ENCODE measurements around the gene SPEN.
"Not testable (repeated sequence)": the region's sequence is repeated elsewhere in the genome, so short reads cannot be mapped to it uniquely, and the experiment has no call there.

The SPEN gene

DNA sequence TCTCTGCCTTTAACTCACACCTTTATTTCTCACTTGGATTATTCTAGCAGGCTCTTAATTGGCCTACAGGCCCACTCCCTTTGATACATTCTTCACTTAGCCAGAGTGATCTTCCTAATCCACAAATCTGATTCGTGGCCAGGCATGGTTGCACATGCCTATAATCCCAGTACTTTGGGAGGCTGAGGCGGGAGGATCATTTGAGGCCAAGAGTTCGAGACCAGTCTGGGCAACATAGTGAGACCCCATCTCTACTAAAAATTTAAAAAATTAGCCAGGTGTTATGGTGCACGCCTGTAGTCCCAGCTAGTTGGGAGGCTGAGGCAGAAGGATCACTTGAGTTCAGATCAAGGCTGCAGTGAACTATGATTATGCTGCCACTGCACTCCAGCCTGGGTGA is 126.3 kb downstream of the SPEN start:
- Histone ChIP-seq H3K4me1 (ENCODE audit: control insufficient read depth, insufficient read depth, low read length) (no peaks in the 10 kb centered on the region), H3K27ac (ENCODE audit: low read length) (no peak overlapping the region), H3K9me3 (ENCODE audit: control insufficient read depth, insufficient read depth, low read length) (peaks cover 1% of the 10 kb centered on the region; the same call in 1 of the 2 replicates), H3K27me3 (ENCODE audit: control insufficient read depth, insufficient read depth, low read length) (no peaks in the 10 kb centered on the region), H3K4me3 (ENCODE audit: low read length) (no peak overlapping the region), H3K36me3 (ENCODE audit: control insufficient read depth, insufficient read depth, low read length) (peaks cover 6% of the 10 kb centered on the region)
- no peak for DNase-seq (ENCODE audit: low read depth, low spot score)
- WGBS (ENCODE audit: insufficient coverage, insufficient read length), result no CpG with 5 or more reads among the region's 4 CpGs

DNA sequence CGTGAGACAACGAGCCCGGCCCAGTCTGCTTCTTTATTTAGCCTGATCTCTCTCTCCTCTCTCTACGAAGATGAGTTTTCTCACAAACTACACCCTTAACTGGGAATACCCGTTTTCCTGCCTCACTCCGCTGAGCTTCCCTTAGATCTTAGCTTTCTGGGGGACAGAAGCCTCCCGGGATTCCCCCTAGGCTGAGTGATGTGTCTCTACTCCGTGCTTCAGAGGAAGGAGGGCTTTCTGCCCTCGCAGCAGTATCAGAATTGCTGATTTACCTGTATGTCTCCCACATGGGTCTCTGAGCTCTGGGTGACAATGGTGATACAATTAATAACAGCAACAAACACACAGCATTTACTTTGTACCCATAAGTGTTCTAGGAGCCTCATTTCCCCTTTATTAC is 127.3 kb downstream of the SPEN start:
- H3K4me3 ChIP-seq (ENCODE audit: low read length), result peak overlapping the region; percentile 87; the same call in 1 of the 2 replicates
- H3K27me3 ChIP-seq (ENCODE audit: control insufficient read depth, insufficient read depth, low read length), result no peaks in the 10 kb centered on the region
- no CpG with 5 or more reads among the region's 9 CpGs for WGBS (ENCODE audit: insufficient coverage, insufficient read length)
- H3K4me1 ChIP-seq (ENCODE audit: control insufficient read depth, insufficient read depth, low read length), result no peaks in the 10 kb centered on the region
- peaks cover 4% of the 10 kb centered on the region; the same call in 1 of the 2 replicates for H3K36me3 ChIP-seq (ENCODE audit: control insufficient read depth, insufficient read depth, low read length)
- no peaks in the 10 kb centered on the region for H3K9me3 ChIP-seq (ENCODE audit: control insufficient read depth, insufficient read depth, low read length)
- no peak overlapping the region for H3K27ac ChIP-seq (ENCODE audit: low read length)
- DNase-seq (ENCODE audit: low read depth, low spot score), result no peak

DNA sequence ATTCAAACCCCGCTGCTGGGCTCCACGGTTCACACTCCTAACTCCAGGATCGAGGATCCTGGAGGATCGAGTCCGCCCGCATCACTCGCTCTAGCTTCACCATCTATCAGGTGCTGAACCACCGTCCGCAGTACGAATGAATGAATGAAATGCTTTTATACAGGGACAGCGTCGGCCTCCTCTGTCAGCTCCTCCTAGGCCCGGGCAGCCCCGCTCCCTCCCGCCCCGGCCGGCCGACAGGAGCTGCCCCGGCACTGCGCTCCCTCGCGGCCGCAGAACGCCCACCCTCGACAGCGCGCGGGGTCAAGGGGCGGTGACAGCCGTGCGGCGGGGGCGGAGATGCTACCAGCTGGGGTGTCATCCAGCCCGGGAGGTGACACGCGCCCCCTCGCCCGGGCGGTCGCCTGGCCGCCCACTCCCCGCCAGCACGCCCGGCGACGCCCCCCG is 127.9 kb downstream of the SPEN start:
- Histone ChIP-seq H3K27me3 (ENCODE audit: control insufficient read depth, insufficient read depth, low read length) (no peaks in the 10 kb centered on the region), H3K27ac (ENCODE audit: low read length) (no peak overlapping the region), H3K36me3 (ENCODE audit: control insufficient read depth, insufficient read depth, low read length) (peaks cover 4% of the 10 kb centered on the region; the same call in 1 of the 2 replicates), H3K4me1 (ENCODE audit: control insufficient read depth, insufficient read depth, low read length) (no peaks in the 10 kb centered on the region), H3K9me3 (ENCODE audit: control insufficient read depth, insufficient read depth, low read length) (no peaks in the 10 kb centered on the region), H3K4me3 (ENCODE audit: low read length) (peak overlapping the region; percentile 87; the same call in 1 of the 2 replicates)
- DNase-seq (ENCODE audit: low read depth, low spot score), result no peak
- no CpG with 5 or more reads among the region's 47 CpGs for WGBS (ENCODE audit: insufficient coverage, insufficient read length)

DNA sequence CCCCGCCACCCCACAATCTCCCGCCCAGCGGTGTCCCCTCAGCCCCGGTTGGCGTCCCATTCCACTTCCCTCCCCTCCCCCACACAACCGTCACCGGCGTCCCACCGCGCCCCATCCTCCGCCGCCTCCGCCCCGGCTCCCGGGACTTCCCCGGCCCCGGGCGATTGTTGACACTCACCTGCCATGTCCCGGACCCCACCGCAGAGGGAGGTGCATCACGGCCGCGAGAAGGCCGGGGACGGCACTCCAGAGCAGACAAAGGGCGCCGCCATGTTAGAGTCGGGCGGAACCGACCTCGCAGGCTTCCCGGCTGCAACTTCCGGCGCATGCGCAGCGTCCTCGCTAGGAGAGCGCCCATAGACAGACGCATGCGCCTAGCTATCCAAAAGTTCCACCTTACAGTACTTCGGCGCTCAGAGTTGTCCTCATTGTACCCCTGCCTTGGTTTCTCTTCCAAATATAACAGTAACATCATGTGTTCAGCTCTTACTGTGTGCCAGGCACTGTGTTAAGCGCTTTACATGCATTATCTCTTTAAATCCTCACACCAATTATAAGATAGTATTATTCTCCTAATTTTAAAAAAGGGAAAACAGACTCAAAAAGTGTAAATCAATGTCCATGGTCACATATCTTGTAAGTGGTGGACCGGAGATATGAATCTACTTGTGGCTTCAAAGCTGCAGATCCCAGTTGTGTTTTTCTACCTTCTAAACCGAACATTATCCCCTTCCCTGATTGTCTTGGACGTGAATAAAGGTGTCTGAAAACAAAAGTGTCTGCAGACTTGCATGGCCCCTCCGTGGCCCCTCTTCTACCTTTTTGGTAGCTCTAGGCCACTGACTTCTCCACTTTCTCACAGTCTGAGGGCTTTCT is 128.5 kb downstream of the SPEN start, which contains the start of gene ZBTB17:
Gene ZBTB17 (minus strand): TSS at position 297 of the 876 bp plus-strand sequence. CDS start 27,606 bp downstream, outside the sequence.
- no peak within 1 kb of the TSS for H3K27ac ChIP-seq (ENCODE audit: low read length)
- H3K9me3 ChIP-seq (ENCODE audit: control insufficient read depth, insufficient read depth, low read length), result no peaks in the 10 kb centered on the region
- peak within 1 kb of the TSS; percentile 87; the same call in 1 of the 2 replicates for H3K4me3 ChIP-seq (ENCODE audit: low read length)
- no peaks in the 10 kb centered on the region for H3K4me1 ChIP-seq (ENCODE audit: control insufficient read depth, insufficient read depth, low read length)
- peaks cover 4% of the 10 kb centered on the region; the same call in 1 of the 2 replicates for H3K36me3 ChIP-seq (ENCODE audit: control insufficient read depth, insufficient read depth, low read length)
- no CpG with 5 or more reads among the region's 47 CpGs for WGBS (ENCODE audit: insufficient coverage, insufficient read length)
- DNase-seq (ENCODE audit: low read depth, low spot score), result peak; percentile 90
- H3K27me3 ChIP-seq (ENCODE audit: control insufficient read depth, insufficient read depth, low read length), result no peaks in the 10 kb centered on the region

DNA sequence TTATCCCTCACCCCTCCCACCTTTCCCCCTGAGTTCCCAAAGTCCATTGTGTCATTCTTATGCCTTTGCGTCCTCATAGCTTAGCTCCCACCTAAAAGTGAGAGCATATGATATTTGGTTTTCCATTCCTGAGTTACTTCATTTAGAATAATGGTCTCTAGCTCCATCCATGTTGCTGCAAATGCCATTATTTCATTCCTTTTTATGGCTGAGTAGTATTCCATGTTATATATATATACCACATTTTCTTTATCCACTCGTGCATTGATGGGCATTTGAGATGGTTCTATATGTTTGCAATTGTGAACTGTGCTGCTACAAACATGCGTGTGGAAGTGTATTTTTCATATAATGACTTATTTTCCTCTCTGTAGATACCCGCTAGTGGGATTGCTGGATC is 130.4 kb downstream of the SPEN start:
- H3K9me3 ChIP-seq (ENCODE audit: control insufficient read depth, insufficient read depth, low read length); DNase-seq (ENCODE audit: low read depth, low spot score); H3K4me1 ChIP-seq (ENCODE audit: control insufficient read depth, insufficient read depth, low read length); H3K4me3 ChIP-seq (ENCODE audit: low read length); H3K27ac ChIP-seq (ENCODE audit: low read length); H3K27me3 ChIP-seq (ENCODE audit: control insufficient read depth, insufficient read depth, low read length); H3K36me3 ChIP-seq (ENCODE audit: control insufficient read depth, insufficient read depth, low read length): not testable (repeated sequence)
- no CpG with 5 or more reads among the region's 4 CpGs for WGBS (ENCODE audit: insufficient coverage, insufficient read length)

DNA sequence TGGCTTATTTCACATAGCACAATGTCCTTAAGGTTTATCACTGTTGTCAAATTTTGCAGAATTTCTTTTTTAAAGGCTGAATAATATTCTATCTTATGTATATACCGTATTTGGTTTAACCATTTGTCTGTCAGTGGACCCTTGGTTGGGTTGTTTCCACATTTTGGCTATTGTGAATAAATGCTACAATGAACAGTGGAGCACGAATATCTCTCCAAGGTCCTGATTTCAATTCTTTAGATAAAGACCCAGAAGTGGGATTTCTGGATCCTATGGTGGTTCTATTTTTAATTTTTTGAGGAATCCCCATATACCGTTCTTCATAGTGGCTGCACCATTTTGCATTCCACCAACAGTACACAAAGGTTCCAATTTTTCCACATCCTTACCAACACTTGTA is 134.2 kb downstream of the SPEN start:
- no peak overlapping the region for H3K4me3 ChIP-seq (ENCODE audit: low read length)
- H3K9me3 ChIP-seq (ENCODE audit: control insufficient read depth, insufficient read depth, low read length), result no peaks in the 10 kb centered on the region
- no peaks in the 10 kb centered on the region for H3K4me1 ChIP-seq (ENCODE audit: control insufficient read depth, insufficient read depth, low read length)
- no peaks in the 10 kb centered on the region for H3K36me3 ChIP-seq (ENCODE audit: control insufficient read depth, insufficient read depth, low read length)
- no peaks in the 10 kb centered on the region for H3K27me3 ChIP-seq (ENCODE audit: control insufficient read depth, insufficient read depth, low read length)
- WGBS (ENCODE audit: insufficient coverage, insufficient read length), result no CpG with 5 or more reads among the region's 3 CpGs
- H3K27ac ChIP-seq (ENCODE audit: low read length), result no peak overlapping the region
- no peak for DNase-seq (ENCODE audit: low read depth, low spot score)

DNA sequence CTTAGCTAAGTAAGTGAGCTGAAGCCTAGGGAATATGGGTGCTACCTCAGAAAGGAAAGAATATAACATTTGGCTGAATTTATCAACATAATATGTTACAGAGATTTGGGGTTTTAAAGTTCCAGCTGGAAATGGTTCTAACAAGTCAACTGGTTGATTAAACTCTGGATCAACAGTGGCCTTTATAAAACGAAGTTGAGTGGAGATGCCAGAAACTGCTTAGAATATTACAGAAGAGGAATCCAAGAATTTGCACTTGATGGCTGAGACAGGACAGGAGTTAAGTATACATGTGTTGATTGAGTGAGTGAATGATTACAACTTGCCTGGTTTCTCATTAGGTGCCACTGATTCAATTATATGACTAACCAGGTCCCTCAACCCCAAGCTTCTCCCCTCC is 135.8 kb downstream of the SPEN start:
- no peak overlapping the region for H3K27ac ChIP-seq (ENCODE audit: low read length)
- H3K4me3 ChIP-seq (ENCODE audit: low read length), result no peak overlapping the region
- no CpG with 5 or more reads among the region's 1 CpG for WGBS (ENCODE audit: insufficient coverage, insufficient read length)
- H3K9me3 ChIP-seq (ENCODE audit: control insufficient read depth, insufficient read depth, low read length), result no peaks in the 10 kb centered on the region
- H3K4me1 ChIP-seq (ENCODE audit: control insufficient read depth, insufficient read depth, low read length), result no peaks in the 10 kb centered on the region
- no peaks in the 10 kb centered on the region for H3K27me3 ChIP-seq (ENCODE audit: control insufficient read depth, insufficient read depth, low read length)
- DNase-seq (ENCODE audit: low read depth, low spot score), result no peak
- no peaks in the 10 kb centered on the region for H3K36me3 ChIP-seq (ENCODE audit: control insufficient read depth, insufficient read depth, low read length)

DNA sequence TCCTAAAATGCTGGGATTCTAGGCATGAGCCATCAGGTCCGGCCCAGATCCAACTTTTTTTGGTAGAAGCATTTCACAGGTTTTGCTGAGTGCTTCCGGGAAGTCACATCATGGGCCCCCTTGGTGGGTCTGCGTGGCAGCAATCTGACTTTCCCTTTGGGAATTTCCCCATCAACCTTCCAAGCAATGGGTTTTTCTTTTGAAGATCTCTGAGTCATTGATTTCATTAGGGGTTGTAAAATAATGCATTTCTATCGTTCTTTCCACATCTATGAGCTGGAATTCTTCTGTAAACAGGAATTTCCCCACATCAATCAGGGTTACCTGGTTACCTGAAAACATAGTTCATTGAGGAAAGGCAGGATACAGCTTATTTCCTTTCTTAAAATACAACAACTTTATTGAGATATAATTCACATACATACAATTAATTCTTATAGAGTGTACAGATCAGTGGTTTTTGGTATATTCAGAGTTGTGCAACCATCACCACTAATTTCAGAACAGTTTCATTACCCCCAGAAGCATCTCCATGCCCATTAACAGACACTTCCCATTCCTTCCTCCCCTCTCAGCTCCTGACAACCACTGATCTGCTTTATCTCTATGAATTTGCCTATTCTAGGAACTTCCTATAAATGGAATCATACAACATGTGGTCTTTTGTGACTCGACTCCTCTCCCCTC is 138.2 kb downstream of the SPEN start:
- Histone ChIP-seq H3K9me3 (ENCODE audit: control insufficient read depth, insufficient read depth, low read length) (no peaks in the 10 kb centered on the region), H3K27ac (ENCODE audit: low read length) (no peak overlapping the region), H3K36me3 (ENCODE audit: control insufficient read depth, insufficient read depth, low read length) (no peaks in the 10 kb centered on the region), H3K4me3 (ENCODE audit: low read length) (no peak overlapping the region), H3K27me3 (ENCODE audit: control insufficient read depth, insufficient read depth, low read length) (no peaks in the 10 kb centered on the region), H3K4me1 (ENCODE audit: control insufficient read depth, insufficient read depth, low read length) (no peaks in the 10 kb centered on the region)
- WGBS (ENCODE audit: insufficient coverage, insufficient read length), result no CpG with 5 or more reads among the region's 5 CpGs
- no peak for DNase-seq (ENCODE audit: low read depth, low spot score)

DNA sequence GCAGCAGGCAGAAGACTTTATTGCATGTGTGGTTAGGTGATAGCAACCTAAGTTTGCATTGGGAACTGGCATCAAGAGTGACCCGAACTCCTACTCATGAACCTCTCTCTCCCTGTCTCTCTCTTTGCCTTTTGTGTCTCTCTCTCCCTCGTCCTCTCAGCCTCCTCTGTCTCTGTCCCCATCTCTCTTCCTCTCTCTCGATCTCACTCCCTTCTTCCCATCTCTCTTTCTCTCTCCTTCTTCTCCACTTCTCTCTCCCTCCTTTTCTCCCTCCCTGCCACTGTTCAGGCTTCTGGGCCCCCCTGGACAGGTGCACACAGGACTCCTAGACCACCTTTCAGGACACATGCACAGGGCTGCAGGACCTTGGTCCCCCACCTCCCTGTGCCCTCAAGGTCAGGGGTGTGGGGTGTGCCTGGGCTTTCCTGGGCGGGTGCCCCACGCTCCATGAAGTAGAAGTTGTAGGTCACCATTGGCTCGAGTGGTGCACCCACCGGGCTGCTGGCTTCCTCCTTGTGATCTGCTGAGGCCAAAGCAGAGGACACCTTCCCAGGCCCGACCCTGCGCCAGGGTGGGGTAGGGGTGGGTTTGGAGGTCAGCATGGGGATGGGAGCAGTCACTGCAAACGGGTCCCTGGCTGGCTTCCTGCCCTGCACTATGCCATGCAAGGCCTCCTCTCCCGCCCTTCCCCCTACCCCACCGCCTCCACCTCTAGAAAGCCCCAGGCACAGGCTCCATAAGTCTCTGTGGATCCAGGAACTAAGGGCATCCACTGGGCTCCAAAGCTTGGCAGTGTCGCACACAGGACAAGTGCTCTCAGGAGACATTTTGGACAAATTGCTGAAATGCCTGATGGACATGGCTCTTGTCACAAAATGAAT is 141.6 kb downstream of the SPEN start:
- Histone ChIP-seq H3K27ac (ENCODE audit: low read length) (no peak overlapping the region), H3K9me3 (ENCODE audit: control insufficient read depth, insufficient read depth, low read length) (no peaks in the 10 kb centered on the region), H3K4me1 (ENCODE audit: control insufficient read depth, insufficient read depth, low read length) (no peaks in the 10 kb centered on the region), H3K27me3 (ENCODE audit: control insufficient read depth, insufficient read depth, low read length) (no peaks in the 10 kb centered on the region), H3K4me3 (ENCODE audit: low read length) (no peak overlapping the region), H3K36me3 (ENCODE audit: control insufficient read depth, insufficient read depth, low read length) (no peaks in the 10 kb centered on the region)
- no peak for DNase-seq (ENCODE audit: low read depth, low spot score)
- 100% methylated on average over 1 of the region's 13 CpGs for WGBS (ENCODE audit: insufficient coverage, insufficient read length)

DNA sequence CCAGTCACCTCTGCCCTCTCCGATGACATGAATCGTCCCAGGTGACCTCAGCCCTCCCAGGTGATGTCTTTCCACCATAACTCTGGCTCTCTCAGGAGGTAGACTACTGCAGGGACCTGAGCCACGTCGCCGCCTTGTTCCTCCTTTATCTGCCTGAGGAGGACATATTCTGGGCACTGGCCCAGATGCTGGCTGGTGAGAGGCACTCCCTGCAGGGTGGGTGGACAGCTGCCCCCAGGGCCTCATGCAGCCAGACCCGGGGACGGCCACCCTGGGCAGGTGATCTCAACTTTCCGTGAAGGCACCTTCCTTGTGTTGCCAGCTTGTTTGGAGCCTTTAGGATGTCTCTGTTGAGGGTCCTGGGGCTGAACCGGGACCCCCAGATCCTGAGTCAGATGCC is 142.3 kb downstream of the SPEN start:
- Histone ChIP-seq H3K27ac (ENCODE audit: low read length) (no peak overlapping the region), H3K4me1 (ENCODE audit: control insufficient read depth, insufficient read depth, low read length) (no peaks in the 10 kb centered on the region), H3K27me3 (ENCODE audit: control insufficient read depth, insufficient read depth, low read length) (no peaks in the 10 kb centered on the region), H3K36me3 (ENCODE audit: control insufficient read depth, insufficient read depth, low read length) (no peaks in the 10 kb centered on the region), H3K9me3 (ENCODE audit: control insufficient read depth, insufficient read depth, low read length) (no peaks in the 10 kb centered on the region), H3K4me3 (ENCODE audit: low read length) (no peak overlapping the region)
- no CpG with 5 or more reads among the region's 9 CpGs for WGBS (ENCODE audit: insufficient coverage, insufficient read length)
- DNase-seq (ENCODE audit: low read depth, low spot score), result no peak

All from iPS DF 6.9 (cell line).